ENCODE results near the gene CTDSPL. TPM values are rescaled to one million over a fixed set of nuclear protein-coding genes. Genes with fewer than 3 reads are reported as not detected.

Gene CTDSPL
- polyA plus RNA-seq, 1 donor: 23.3 TPM

GRCh38 chr3:37992271-37993066, 130.8 kb downstream of the CTDSPL start:
- peak overlapping the region; percentile 49 for H3K4me3 ChIP-seq (ENCODE audit: low read length)
- WGBS (ENCODE audit: insufficient coverage, low lambda C conversion rate): no CpG with 5 or more reads among the region's 9 CpGs
- peaks cover 18% of the 10 kb centered on the region for H3K36me3 ChIP-seq (ENCODE audit: control insufficient read depth, insufficient read depth, low read length)
- H3K27me3 ChIP-seq (ENCODE audit: control insufficient read depth, insufficient read depth, low read length): no peaks in the 10 kb centered on the region
- peak; percentile 96 to 99 for DNase-seq
- no peaks in the 10 kb centered on the region for H3K9me3 ChIP-seq (ENCODE audit: control insufficient read depth, low read depth, low read length)
- H3K27ac ChIP-seq (ENCODE audit: low read length): peak overlapping the region; percentile 99
- peaks cover 79% of the 10 kb centered on the region for H3K4me1 ChIP-seq (ENCODE audit: control insufficient read depth, insufficient read depth, low read length)

GRCh38 chr3:37993067-37993455, 131.4 kb downstream of the CTDSPL start:
- no CpG with 5 or more reads among the region's 8 CpGs for WGBS (ENCODE audit: insufficient coverage, low lambda C conversion rate)
- peak overlapping the region; percentile 99 for H3K27ac ChIP-seq (ENCODE audit: low read length)
- H3K9me3 ChIP-seq (ENCODE audit: control insufficient read depth, low read depth, low read length): no peaks in the 10 kb centered on the region
- H3K27me3 ChIP-seq (ENCODE audit: control insufficient read depth, insufficient read depth, low read length): no peaks in the 10 kb centered on the region
- H3K4me1 ChIP-seq (ENCODE audit: control insufficient read depth, insufficient read depth, low read length): peaks cover 79% of the 10 kb centered on the region
- peaks cover 23% of the 10 kb centered on the region for H3K36me3 ChIP-seq (ENCODE audit: control insufficient read depth, insufficient read depth, low read length)
- DNase-seq: no peak
- H3K4me3 ChIP-seq (ENCODE audit: low read length): peak overlapping the region; percentile 2

GRCh38 chr3:37993460-37993819, 131.8 kb downstream of the CTDSPL start:
- WGBS (ENCODE audit: insufficient coverage, low lambda C conversion rate): no CpG with 5 or more reads among the region's 6 CpGs
- Histone ChIP-seq H3K27ac (ENCODE audit: low read length) (peak overlapping the region; percentile 99), H3K36me3 (ENCODE audit: control insufficient read depth, insufficient read depth, low read length) (peaks cover 25% of the 10 kb centered on the region), H3K9me3 (ENCODE audit: control insufficient read depth, low read depth, low read length) (no peaks in the 10 kb centered on the region), H3K4me3 (ENCODE audit: low read length) (peak overlapping the region; percentile 55), H3K27me3 (ENCODE audit: control insufficient read depth, insufficient read depth, low read length) (no peaks in the 10 kb centered on the region), H3K4me1 (ENCODE audit: control insufficient read depth, insufficient read depth, low read length) (peaks cover 79% of the 10 kb centered on the region)
- DNase-seq: peak in 1 of 2 donors; percentile 64

- Histone ChIP-seq H3K27me3 (ENCODE audit: control insufficient read depth, insufficient read depth, low read length) (no peaks in the 10 kb centered on the region), H3K27ac (ENCODE audit: low read length) (peak overlapping the region; percentile 99), H3K4me1 (ENCODE audit: control insufficient read depth, insufficient read depth, low read length) (peaks cover 79% of the 10 kb centered on the region), H3K9me3 (ENCODE audit: control insufficient read depth, low read depth, low read length) (no peaks in the 10 kb centered on the region), H3K36me3 (ENCODE audit: control insufficient read depth, insufficient read depth, low read length) (peaks cover 25% of the 10 kb centered on the region), H3K4me3 (ENCODE audit: low read length) (peak overlapping the region; percentile 55)
- peak; percentile 90 to 96 for DNase-seq
- WGBS (ENCODE audit: insufficient coverage, low lambda C conversion rate): no CpG with 5 or more reads among the region's 49 CpGs
These were observed 132.3 kb downstream of the CTDSPL start for GRCh38 chr3:37993820-37994638.

GRCh38 chr3:37994639-37994972, 132.9 kb downstream of the CTDSPL start:
- Histone ChIP-seq H3K27ac (ENCODE audit: low read length) (peak overlapping the region; percentile 99), H3K9me3 (ENCODE audit: control insufficient read depth, low read depth, low read length) (no peaks in the 10 kb centered on the region), H3K4me3 (ENCODE audit: low read length) (peak overlapping the region; percentile 55), H3K4me1 (ENCODE audit: control insufficient read depth, insufficient read depth, low read length) (peaks cover 77% of the 10 kb centered on the region), H3K36me3 (ENCODE audit: control insufficient read depth, insufficient read depth, low read length) (peaks cover 29% of the 10 kb centered on the region), H3K27me3 (ENCODE audit: control insufficient read depth, insufficient read depth, low read length) (no peaks in the 10 kb centered on the region)
- DNase-seq: no peak
- 0% methylated on average over 1 of the region's 2 CpGs for WGBS (ENCODE audit: insufficient coverage, low lambda C conversion rate)

GRCh38 chr3:37995652-37996641, 134.3 kb downstream of the CTDSPL start:
- Histone ChIP-seq H3K4me1 (ENCODE audit: control insufficient read depth, insufficient read depth, low read length) (peaks cover 67% of the 10 kb centered on the region), H3K27ac (ENCODE audit: low read length) (peak overlapping the region; percentile 97), H3K36me3 (ENCODE audit: control insufficient read depth, insufficient read depth, low read length) (peaks cover 43% of the 10 kb centered on the region), H3K9me3 (ENCODE audit: control insufficient read depth, low read depth, low read length) (no peaks in the 10 kb centered on the region), H3K4me3 (ENCODE audit: low read length) (no peak overlapping the region), H3K27me3 (ENCODE audit: control insufficient read depth, insufficient read depth, low read length) (no peaks in the 10 kb centered on the region)
- no peak for DNase-seq
- no CpG with 5 or more reads among the region's 10 CpGs for WGBS (ENCODE audit: insufficient coverage, low lambda C conversion rate)

- Histone ChIP-seq H3K4me1 (ENCODE audit: control insufficient read depth, insufficient read depth, low read length) (peaks cover 66% of the 10 kb centered on the region), H3K36me3 (ENCODE audit: control insufficient read depth, insufficient read depth, low read length) (peaks cover 52% of the 10 kb centered on the region), H3K9me3 (ENCODE audit: control insufficient read depth, low read depth, low read length) (no peaks in the 10 kb centered on the region), H3K4me3 (ENCODE audit: low read length) (no peak overlapping the region), H3K27me3 (ENCODE audit: control insufficient read depth, insufficient read depth, low read length) (no peaks in the 10 kb centered on the region), H3K27ac (ENCODE audit: low read length) (peak overlapping the region; percentile 97)
- peak; percentile 91 to 94 for DNase-seq
- WGBS (ENCODE audit: insufficient coverage, low lambda C conversion rate): no CpG with 5 or more reads among the region's 7 CpGs
These were observed 135.2 kb downstream of the CTDSPL start for GRCh38 chr3:37996785-37997301.

- Histone ChIP-seq H3K4me1 (ENCODE audit: control insufficient read depth, insufficient read depth, low read length) (peaks cover 64% of the 10 kb centered on the region), H3K27me3 (ENCODE audit: control insufficient read depth, insufficient read depth, low read length) (no peaks in the 10 kb centered on the region), H3K4me3 (ENCODE audit: low read length) (no peak overlapping the region), H3K9me3 (ENCODE audit: control insufficient read depth, low read depth, low read length) (no peaks in the 10 kb centered on the region), H3K36me3 (ENCODE audit: control insufficient read depth, insufficient read depth, low read length) (peaks cover 57% of the 10 kb centered on the region), H3K27ac (ENCODE audit: low read length) (peak overlapping the region; percentile 97)
- no CpG with 5 or more reads among the region's 10 CpGs for WGBS (ENCODE audit: insufficient coverage, low lambda C conversion rate)
- DNase-seq: no peak
These were observed 135.7 kb downstream of the CTDSPL start for GRCh38 chr3:37997342-37997741.

GRCh38 chr3:37997791-37998370, 136.2 kb downstream of the CTDSPL start:
- no CpG with 5 or more reads among the region's 6 CpGs for WGBS (ENCODE audit: insufficient coverage, low lambda C conversion rate)
- H3K36me3 ChIP-seq (ENCODE audit: control insufficient read depth, insufficient read depth, low read length): peaks cover 62% of the 10 kb centered on the region
- peak overlapping the region; percentile 97 for H3K27ac ChIP-seq (ENCODE audit: low read length)
- peaks cover 69% of the 10 kb centered on the region for H3K4me1 ChIP-seq (ENCODE audit: control insufficient read depth, insufficient read depth, low read length)
- no peak for DNase-seq
- no peaks in the 10 kb centered on the region for H3K9me3 ChIP-seq (ENCODE audit: control insufficient read depth, low read depth, low read length)
- H3K4me3 ChIP-seq (ENCODE audit: low read length): no peak overlapping the region
- H3K27me3 ChIP-seq (ENCODE audit: control insufficient read depth, insufficient read depth, low read length): no peaks in the 10 kb centered on the region

Data from large intestine (tissue), 3 donors.